Stimulated activated CD4-positive, alpha-beta T cell treated with anti-CD3 and anti-CD28 coated beads, Interleukin-12 subunit alpha, Interleukin-12 subunit beta, amount 100 ng/mL, for 24 hours (primary cell): ENCODE measurements around the gene CHCHD2.
"Not testable (repeated sequence)": the region's sequence is repeated elsewhere in the genome, so short reads cannot be mapped to it uniquely, and the experiment has no call there.

Experiments
- DNase-seq, 2 experiments: peaks; one replicate each; pipeline ENCODE4 v3.0.0-alpha.2; 2020; ENCODE audit warnings: low read depth in 2 of 2

Gene CHCHD2

GRCh38 chr7:56106108-56107073, at the start of gene CHCHD2:
Gene CHCHD2, minus strand, starts transcription at chr7:56106476. Its CDS starts 63 bp downstream, at chr7:56106413.
- DNase-seq = peak; percentile 85 to 88

GRCh38 chr7:56131062-56131461, 24.8 kb upstream of the CHCHD2 start:
- DNase-seq = not testable (repeated sequence)

GRCh38 chr7:56127241-56127975, 21.1 kb upstream of the CHCHD2 start:
- no peak for DNase-seq

GRCh38 chr7:56125831-56126230, 19.6 kb upstream of the CHCHD2 start:
- no peak for DNase-seq

- no peak for DNase-seq
Measured at GRCh38 chr7:56124981-56125380, 18.7 kb upstream of the CHCHD2 start.

- DNase-seq = no peak
Measured at GRCh38 chr7:56121440-56121839, 15.2 kb upstream of the CHCHD2 start.

GRCh38 chr7:56115852-56116538, 9.7 kb upstream of the CHCHD2 start, which contains the start of gene NUPR2:
Gene NUPR2, minus strand, starts transcription at chr7:56116417. Its CDS starts 103 bp downstream, at chr7:56116314.
- DNase-seq = no peak

- not testable (repeated sequence) for DNase-seq
Measured at GRCh38 chr7:56112244-56112643, 6.0 kb upstream of the CHCHD2 start.

- DNase-seq = no peak
Measured at GRCh38 chr7:56110611-56111010, 4.3 kb upstream of the CHCHD2 start.

- no peak for DNase-seq
Measured at GRCh38 chr7:56107954-56108258, 1.6 kb upstream of the CHCHD2 start.

- DNase-seq = no peak
Measured at GRCh38 chr7:56105508-56105907, 768 bp downstream of the CHCHD2 start.

- DNase-seq = not testable (repeated sequence)
Measured at GRCh38 chr7:56104138-56104537, 2.1 kb downstream of the CHCHD2 start.

- no peak for DNase-seq
Measured at GRCh38 chr7:56099653-56100052, 6.6 kb downstream of the CHCHD2 start.

- DNase-seq = not testable (repeated sequence)
Measured at GRCh38 chr7:56098187-56099008, 7.9 kb downstream of the CHCHD2 start.

- no peak for DNase-seq
Measured at GRCh38 chr7:56097700-56098099, 8.6 kb downstream of the CHCHD2 start.

- no peak for DNase-seq
Measured at GRCh38 chr7:56092789-56093531, 13.3 kb downstream of the CHCHD2 start, which contains the start of gene PHKG1. Gene PHKG1, minus strand, starts transcription at chr7:56092952. Its CDS starts 4,011 bp downstream, at chr7:56088941.

GRCh38 chr7:56092388-56092787, 13.9 kb downstream of the CHCHD2 start:
- DNase-seq = not testable (repeated sequence)

- no peak for DNase-seq
Measured at GRCh38 chr7:56091591-56091990, 14.7 kb downstream of the CHCHD2 start.

GRCh38 chr7:56087445-56087844, 18.8 kb downstream of the CHCHD2 start:
- DNase-seq = no peak

GRCh38 chr7:56086761-56087160, 19.5 kb downstream of the CHCHD2 start:
- no peak for DNase-seq
